ENCODE measurements around the gene MVD. TPM values are rescaled to one million over a fixed set of nuclear protein-coding genes. Genes with fewer than 3 reads are reported as not detected.
A peak's percentile ranks its signal among the peaks of the same experiment; 100 is the strongest.

The MVD gene, protein sequence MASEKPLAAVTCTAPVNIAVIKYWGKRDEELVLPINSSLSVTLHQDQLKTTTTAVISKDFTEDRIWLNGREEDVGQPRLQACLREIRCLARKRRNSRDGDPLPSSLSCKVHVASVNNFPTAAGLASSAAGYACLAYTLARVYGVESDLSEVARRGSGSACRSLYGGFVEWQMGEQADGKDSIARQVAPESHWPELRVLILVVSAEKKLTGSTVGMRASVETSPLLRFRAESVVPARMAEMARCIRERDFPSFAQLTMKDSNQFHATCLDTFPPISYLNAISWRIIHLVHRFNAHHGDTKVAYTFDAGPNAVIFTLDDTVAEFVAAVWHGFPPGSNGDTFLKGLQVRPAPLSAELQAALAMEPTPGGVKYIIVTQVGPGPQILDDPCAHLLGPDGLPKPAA
- 10 to 100 TPM; 24.9 to 41.0 (median 37.7) TPM for polyA plus RNA-seq (ENCODE audit: insufficient read length in 4 of 4)

DNA sequence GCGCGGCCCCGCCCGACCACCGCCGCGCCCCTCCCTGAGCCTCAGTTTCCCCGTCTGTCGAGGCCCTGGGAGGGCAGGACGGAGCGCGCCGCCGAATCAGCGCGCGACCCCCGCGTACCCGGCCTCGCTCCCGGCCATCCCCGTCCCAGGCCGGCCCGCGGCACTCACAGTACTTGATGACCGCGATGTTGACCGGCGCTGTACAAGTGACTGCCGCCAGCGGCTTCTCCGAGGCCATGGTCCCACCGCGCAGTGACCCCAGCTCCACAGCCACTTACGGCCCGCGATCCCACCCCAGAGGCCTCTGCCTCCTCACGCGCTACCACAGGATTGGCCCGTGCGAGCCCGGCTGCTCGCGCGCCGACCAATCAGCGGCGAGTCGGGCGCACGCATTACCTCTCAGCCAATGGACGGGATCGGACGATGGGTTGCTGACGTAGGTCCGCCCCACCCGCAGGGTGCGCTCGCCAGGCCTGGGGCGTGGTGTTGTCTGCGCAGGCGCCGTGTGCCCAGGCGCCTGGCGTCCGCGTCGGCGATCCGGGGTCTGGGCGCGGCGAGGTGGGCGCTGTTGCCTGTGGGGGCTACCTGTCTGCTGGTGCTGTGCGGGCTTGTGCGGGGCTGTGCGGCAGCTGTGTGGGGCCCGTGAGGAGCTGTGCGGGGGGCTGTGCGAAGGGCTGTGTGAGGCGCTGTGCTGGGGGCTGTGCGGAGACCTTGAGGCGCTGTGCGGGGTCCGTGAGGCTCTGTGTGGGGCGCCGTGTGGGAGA lies at the start of gene MVD:
MVD (minus strand) TSS at position 249 of the 764 bp plus-strand sequence; CDS start at position 238, 11 bp downstream.
- DNase-seq (ENCODE audit: low read depth in 4 of 4, low spot score in 2 of 4): peak; percentile 89 to 95 (median 93)

DNA sequence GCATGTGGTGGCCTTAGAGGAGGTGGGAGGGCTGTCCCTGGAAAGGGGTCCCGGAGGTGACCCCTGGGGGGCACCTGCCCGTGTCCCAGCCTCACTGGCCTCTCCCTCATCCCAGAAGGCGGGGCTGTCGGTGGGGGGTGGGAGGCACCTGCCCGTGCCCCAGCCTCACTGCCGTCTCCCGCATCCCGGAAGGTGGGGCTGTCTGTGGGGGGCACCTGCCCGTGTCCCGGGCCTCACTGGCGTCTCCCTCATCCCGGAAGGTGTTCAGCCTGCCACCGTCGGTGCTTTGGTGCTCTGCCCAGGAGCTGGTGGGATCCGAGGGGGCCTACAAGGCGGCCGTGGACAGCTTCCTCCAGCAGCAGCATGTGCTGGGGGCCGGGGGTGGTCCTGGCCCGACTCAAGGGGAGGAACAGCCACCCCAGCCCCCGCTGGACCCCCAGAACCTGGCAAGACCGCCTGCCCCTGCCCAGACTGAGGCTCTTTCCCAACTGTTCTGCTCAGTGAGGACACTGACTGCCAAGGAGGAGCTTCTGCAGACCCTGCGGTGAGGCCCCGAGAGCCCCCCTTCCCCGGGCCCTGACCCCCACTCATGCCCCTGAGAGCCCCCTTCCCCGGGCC lies 49.6 kb upstream of the MVD start:
- no peak for DNase-seq (ENCODE audit: low read depth in 4 of 4, low spot score in 2 of 4)

DNA sequence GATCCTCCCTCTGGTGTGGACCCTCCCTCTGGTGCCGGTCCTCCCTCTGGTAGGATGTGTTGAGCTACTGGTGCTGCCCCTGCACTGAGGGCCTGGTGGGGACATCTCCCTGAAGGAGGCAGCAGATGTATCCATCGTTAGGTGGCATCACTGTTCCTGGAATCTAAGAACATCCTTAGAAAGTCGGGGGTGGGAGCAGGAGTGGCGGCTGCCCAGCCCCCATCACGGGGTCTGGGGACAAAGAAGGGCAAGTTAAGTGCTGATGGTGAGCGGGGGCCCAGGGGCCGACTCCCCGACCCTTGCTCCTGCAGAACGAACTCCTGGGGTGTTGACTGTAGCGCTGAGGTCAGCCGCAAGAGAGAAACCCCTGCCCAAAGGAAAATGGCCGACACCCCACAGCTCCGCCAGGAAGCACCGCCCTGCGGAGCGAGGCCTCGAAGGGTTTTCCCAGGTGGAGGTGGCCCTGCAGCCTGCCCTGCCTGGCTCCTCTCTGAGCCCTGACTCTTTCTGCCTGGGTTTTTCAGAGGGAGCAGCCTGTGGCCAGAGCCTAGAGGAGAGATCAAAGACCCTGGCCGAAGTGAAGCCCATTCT lies 49.0 kb upstream of the MVD start:
- no peak for DNase-seq (ENCODE audit: low read depth in 4 of 4, low spot score in 2 of 4)

DNA sequence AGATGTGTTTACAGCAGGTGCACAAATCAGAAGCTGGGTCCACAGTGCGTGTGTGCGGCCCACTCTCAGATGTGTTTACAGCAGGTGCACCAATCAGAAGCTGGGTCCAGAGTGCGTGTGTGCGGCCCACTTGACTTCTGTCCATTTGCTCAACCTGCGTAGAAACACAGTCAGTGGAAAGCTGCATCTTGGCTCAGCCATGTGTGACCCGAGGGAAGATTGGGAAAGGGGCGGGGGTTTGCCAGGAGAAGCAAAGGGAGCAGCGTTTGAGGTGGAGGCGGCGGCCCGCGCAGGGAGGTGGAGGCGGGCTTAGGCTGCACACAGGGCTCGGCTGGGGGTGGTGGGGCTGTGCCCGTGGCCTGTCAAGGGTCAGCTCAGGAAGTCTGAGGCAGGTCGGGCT lies 47.7 kb upstream of the MVD start:
- DNase-seq (ENCODE audit: low read depth in 4 of 4, low spot score in 2 of 4): no peak

DNA sequence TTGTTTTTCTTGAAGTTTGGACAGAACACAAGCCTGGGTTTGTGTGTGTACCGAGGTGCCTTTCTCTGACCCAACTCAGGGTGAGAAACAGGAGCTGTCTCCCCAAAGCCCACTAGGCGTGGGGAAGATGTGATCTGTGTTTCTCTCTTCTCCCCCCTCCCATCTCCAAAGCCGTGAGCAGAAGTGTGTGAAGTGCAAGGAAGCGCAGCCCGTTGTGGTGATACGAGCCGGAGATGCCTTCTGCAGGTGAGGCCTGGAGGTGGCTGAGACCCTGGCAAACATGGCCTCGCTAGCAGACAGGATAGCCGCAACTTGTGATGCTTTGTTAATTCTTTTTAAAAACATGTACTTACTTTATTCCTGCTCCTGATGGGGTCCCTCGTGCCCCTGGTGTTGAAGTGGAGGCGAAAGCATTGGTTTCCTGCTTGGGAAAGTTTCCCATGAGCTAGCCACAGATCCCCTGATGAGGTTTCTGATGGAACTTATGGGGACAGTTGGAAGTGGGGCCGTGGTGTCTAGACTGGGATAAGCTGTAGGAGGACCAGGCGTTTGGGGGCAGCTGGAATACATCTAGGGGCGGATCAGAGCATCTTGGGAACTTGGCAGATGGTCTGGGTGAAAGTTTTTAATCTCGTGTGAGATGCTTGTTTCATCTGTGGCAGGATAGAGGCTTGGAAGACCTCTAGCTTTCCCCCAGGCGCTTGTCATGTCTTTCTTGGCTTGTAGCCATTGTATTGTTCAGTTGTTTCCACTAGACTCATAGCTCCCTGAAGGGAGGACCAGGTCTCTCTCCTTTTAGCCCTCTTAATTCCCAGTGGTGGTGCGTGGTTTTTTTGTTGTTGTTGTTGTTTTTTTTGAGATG lies 44.3 kb upstream of the MVD start:
- DNase-seq (ENCODE audit: low read depth in 4 of 4, low spot score in 2 of 4): no peak

DNA sequence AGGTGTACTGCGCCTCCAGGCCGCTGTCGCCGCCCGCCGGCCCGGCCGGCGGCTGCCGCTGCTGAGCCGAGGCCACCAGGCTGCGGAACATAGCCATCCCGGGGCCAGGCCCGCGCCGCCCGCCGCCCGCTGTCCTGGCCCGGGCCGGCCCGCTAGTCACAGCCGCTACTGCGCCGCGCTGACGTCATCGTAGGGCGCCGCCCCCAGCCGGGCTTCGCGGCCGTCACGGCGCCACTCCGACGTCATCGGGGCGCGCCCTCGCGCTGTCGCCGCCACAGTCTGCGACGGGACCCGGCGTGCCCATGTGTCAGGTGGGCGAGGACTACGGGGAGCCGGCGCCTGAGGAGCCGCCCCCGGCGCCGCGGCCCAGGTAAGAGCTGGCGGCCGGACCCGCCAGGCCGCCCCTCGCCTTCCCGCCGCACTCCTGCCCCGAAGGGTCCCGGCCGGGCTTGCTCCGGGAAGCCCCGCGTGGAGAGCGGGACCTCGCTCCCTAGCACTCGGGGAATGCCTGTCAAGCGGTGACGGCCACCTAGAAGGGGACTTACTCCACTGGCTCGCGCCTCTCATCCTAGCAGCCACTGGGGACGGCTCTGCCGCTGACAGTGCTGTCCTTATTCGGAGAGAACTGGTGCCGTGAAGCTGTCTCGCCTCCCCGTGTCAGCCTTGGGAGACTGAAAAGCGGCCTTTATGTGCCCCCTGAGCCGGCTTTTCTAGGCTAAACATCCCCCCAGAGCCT lies 43.5 kb upstream of the MVD start, which contains the start of the genes CTU2 and RNF166:
CTU2 (plus strand) TSS at position 275 of the 736 bp plus-strand sequence; CDS start at position 303, 28 bp downstream.
RNF166 (minus strand) TSS at position 180 of the 736 bp plus-strand sequence; CDS start at position 97, 83 bp downstream.
- DNase-seq (ENCODE audit: low read depth in 4 of 4, low spot score in 2 of 4): peak; percentile 48 to 72 (median 64)

DNA sequence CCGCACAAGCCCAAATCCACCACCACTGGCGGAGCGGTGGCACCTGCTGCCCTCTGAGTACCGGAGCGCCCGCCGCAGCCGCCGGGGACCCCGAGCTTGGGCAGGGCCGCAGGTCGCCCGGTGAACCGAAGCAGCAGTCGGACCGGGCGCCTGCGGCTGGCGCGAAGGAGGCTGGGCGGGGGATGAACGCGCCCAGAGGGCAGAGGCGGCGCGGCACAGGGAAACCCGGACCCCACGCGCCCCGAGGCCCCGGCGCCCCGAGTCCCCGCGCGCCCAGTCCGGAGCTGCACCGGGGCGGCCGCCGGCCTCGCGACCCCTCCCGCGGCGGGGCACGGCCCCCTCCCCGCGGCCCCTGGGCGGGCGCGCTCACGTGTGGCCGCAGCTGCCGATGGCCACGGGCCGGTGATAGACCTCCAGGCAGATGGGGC lies 42.9 kb upstream of the MVD start:
- no peak for DNase-seq (ENCODE audit: low read depth in 4 of 4, low spot score in 2 of 4)

DNA sequence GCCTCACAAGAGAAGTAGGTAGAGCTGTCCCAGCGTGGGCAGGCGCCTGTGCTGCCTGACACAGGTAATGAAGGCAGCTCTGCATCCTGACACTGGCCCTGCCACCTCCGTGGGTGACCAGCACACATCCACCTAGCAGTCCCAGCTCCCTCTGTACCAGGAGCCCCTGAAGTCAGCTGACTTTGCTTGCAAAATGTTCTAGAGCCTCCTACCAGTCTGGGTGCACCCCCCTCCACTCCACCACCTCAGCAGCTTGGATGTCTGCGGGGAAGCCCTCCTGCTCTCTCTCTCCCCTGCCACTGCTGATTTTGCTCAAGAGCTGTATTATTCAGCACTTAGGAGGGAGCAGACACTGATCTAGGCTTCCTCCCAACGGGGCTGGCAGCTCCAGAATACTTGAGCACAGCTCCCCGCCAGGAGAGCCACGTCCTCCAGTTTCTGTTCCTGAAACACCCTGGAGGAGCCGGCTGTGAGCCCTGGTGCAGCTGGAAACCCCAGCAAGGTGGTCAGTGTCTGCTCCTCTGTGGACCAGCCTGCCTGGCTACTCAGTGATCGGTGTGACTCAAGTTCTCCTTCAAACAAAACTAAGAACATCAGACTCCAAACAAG lies 42.3 kb upstream of the MVD start:
- no peak for DNase-seq (ENCODE audit: low read depth in 4 of 4, low spot score in 2 of 4)

DNA sequence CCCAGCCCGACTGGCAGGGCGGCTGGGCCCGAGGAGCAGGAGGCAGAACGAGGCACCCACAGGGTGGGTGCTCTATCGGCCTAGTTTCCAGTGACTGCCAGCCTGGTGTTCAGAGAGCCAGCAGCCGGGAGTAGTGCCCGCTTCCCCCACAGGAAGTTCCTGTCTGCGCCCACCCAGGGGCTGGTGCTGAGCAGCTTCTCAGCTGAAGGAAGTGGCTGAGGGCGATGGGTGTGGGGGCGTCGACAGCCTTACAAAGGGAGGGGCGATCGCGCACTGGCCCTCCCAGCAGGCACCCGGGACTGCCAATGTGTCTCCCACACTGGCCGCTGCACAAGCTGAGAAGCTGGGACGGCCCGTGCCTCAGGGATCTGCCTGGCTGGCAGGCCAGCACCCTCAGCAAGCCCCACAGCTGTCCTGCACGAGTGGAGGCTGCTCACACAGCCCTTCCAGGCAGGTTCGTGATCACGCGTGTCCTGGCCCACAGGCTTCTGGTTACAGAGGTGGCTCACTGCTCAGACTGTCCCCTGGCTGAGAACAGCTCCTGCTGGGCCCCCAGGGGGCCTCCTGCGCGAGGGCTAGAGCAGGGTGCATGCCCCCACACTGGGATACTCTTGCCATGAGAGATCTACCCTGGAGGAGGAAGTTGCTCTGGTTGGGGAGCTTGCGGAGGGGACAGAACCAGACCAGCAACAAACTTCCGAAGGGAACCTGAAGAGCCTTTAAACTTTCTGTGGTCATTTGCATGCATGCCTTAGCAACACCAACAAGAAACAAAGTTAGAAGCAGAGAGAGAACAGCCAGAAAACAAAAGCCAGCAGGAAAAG lies 40.8 kb upstream of the MVD start:
- DNase-seq (ENCODE audit: low read depth in 4 of 4, low spot score in 2 of 4): no peak

DNA sequence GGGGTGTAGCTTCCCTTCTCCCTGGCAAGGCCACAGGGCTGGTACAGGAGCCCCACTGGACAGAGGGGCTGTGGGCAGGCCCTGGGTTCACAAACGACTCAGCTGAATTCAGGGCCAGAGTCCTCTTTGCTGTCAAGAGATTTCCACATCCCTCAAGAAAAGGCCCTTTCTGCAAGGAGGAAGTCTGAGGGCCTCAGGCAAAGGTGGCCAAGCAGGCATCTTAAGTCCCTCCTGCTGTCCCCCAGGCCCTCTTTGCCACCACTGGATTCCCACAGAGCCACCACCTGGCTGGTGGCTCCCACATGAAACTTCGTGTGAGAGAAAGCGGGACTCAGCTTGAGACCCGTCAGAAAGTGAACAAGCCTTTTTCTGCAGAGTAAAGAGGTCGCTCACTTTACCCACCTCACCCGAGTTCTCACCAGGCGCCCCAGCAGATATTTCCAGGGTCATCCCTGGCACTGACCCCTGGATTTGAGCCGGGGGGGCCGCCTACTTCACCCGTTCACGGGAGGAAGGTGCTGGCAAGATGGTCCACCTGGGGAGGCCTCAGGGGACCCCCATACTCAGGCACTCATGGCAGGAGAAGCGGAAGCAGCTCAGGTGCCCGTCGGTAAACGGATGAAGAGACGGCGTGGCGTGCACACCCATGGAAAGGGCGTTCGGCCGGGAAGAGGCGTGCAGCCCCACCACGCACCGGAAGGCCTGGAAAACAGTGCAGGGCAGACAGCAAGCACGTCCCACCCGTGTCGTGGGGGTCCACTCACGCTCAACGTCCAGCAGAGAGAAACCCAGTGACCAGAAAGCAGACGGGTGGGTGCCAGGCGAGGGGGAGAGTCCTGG lies 39.7 kb upstream of the MVD start:
- DNase-seq (ENCODE audit: low read depth in 4 of 4, low spot score in 2 of 4): no peak

DNA sequence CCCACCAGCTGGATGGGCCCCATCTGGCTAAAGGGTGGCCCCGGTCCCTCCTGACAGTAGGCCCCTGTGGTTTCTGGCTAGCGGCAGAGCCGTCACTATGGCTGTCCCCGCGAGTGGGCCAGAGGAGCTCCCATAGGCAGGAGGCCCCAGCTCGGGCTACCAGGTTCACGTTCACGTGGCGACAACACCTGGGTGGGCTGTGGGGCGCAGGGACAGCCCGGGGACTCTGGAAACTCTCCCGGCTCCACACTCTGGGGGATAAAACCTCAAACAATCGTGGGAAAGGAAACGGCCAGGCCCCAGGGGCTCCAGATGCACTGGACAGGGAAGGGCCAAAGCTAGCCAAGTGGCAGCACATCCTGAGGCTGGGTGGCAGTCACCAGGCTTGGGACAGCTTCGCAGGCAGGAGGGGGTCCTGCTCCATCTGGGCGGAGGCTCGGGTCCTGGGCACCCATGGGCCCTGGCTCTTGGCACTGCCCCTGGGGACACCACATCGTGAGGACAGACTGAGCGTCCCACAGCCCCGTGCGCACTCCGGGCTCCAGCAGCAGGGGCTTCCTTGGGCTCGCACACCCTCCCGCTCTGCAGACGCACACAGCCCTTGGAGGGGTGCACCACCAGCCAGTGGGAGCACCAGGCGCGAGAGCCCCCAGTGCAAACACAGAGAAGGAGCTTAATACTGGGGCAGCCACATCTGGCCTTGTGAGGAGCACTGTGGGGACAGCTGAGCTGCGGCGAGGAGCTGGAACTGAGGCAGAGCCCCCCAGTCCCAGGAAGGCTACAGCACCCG lies 38.9 kb upstream of the MVD start:
- DNase-seq (ENCODE audit: low read depth in 4 of 4, low spot score in 2 of 4): no peak

DNA sequence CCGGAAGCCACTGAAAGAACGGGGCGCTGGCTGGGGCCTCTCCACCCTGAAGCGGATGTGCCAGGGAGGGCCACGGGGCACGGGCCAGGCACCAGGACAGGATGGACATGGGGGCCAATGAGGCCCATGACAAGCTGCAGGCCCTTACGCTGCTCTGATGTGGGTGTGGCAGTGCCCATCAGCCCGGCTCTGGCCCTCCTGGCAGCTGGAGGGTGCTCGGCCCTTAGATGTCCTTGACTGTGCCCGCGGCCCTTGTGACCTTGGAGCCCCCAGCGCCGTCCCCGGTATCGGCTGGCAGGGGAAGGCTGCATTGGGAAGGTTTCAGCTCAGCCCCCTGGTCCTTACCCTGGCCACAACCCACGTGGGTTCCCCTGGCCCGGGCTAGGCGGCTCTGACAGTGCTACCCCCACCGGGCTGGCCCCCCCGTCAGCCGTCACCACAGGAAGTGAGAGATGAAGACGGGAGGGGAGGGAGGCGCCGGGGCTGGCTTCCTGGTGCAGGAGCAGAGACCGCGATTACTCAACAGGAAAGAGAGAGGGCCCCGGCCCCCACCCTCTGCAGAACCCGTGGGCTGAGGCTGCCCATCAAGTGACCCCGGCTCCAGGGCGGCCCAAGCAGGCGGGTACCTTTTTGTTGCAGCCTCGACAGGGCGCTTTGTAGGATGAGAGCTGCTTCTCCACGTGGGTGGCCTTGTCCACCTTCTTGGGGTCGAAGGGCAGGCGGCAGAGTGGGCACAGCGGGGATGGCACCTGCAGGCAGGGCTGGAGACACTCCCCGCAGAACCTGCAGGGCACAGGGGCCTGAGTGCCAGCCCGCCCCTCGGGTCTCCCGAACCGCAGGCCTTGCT lies 38.0 kb upstream of the MVD start:
- no peak for DNase-seq (ENCODE audit: low read depth in 4 of 4, low spot score in 2 of 4)

DNA sequence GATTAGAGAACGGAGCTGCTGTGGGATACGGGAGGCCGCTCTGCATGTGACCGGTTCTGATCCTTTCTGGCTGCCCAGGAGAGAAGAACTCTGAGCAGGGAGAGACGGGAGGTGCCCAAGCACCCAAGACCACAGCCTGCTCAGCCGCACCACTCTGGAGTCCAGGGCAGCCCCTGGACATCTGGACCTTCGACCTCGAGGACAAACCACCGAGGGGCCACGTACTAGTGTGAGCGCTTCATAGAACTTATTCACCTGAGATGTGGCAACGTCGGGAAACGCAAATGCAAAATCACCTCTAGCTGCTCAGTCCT lies 37.4 kb upstream of the MVD start:
- DNase-seq (ENCODE audit: low read depth in 4 of 4, low spot score in 2 of 4): no peak

DNA sequence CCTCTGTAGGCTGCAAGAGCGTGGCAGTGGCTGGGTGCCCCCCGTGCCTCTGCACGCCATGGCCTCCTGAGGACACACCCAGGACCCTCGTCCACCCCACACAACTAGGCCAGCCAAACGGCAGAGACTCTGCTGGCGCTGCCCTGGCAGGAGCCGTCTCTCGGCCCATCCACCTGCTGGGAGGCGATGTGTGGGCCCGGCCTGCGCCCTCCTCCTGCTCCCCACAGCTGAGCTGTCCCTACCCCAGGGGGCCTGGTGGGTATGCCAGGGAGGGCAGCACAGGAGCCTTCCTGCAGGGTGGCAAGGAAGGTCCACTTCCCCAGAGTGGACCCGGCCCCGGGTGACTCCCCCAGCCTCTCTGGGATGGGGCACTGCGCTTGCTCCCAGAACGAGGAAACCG lies 36.3 kb upstream of the MVD start:
- no peak for DNase-seq (ENCODE audit: low read depth in 4 of 4, low spot score in 2 of 4)

DNA sequence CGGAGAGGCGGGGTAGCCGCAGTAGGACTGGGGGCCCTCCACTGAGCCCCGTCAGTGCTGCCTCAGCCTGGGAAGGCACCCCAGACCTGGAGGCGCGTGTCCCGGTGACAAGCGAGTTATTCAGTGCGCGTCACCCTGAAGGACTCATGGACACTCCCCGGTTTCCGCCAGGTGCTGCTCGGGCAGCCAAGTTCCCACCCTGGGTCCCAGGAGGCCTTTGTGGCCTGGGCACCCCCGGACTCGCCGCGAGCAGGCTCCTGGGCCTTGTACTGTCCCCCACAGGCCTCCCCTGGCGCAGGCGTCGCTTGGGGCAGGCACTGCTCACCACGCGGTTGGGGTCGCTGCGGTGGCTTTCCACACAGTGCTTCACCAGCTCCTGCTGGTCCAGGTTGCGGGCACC lies 35.8 kb upstream of the MVD start:
- no peak for DNase-seq (ENCODE audit: low read depth in 4 of 4, low spot score in 2 of 4)
